ENCODE results near the gene UNC119. TPM values are rescaled to one million over a fixed set of nuclear protein-coding genes. Genes with fewer than 3 reads are reported as not detected.

UNC119 gene
- total and polyA plus RNA-seq, 2 of the 13 experiments (the other 11 are each of a cell fraction or from before 2014, with no cell fraction given): 10.4 to 63.1 TPM

GRCh38 chr17:28599311-28600184 is 47.1 kb upstream of the UNC119 start (continued):
- no peak for TF ChIP-seq PRPF4 (IDR thresholded peaks at IDR 0.05; ENCODE audit: low read depth, low read length, poor library complexity, severe bottlenecking)
- TF ChIP-seq ZNF629 (CRISPR knock-in tag; conservative IDR thresholded peaks at IDR 0.05): peak; percentile 16; the same call in 1 of the 2 replicates
- 0 out of 2 replicates have a peak, but pooled peaks have one; percentile 14 for TF ChIP-seq ZKSCAN8 (CRISPR knock-in tag; IDR thresholded peaks at IDR 0.05; ENCODE audit: borderline replicate concordance)
- no peak for TF ChIP-seq SP4 (CRISPR knock-in tag; IDR thresholded peaks at IDR 0.05)

- CTCF ChIA-PET (ENCODE audit: low intra/inter-chr PET ratio, low total read pairs): no interaction called here
- BruUV-seq (replicated peaks): no TSS peak
- TF ChIP-seq ZNF770 (CRISPR knock-in tag; IDR thresholded peaks at IDR 0.05) (no peak), FOXO4 (CRISPR knock-in tag; conservative IDR thresholded peaks at IDR 0.05) (no peak), GZF1 (CRISPR knock-in tag; IDR thresholded peaks at IDR 0.05) (no peak), SNAPC5 (CRISPR knock-in tag; IDR thresholded peaks at IDR 0.05; ENCODE audit: borderline replicate concordance) (no peak), SIN3B (IDR thresholded peaks at IDR 0.05; ENCODE audit: low read length) (no peak; the same call in 1 of the 2 replicates), ZFP1 (CRISPR knock-in tag; IDR thresholded peaks at IDR 0.05) (no peak), FOXA3 (CRISPR knock-in tag; IDR thresholded peaks at IDR 0.05) (no peak), HOXA9 (CRISPR knock-in tag; IDR thresholded peaks at IDR 0.05; ENCODE audit: borderline replicate concordance) (no peak), ZNF281 (CRISPR knock-in tag; IDR thresholded peaks at IDR 0.05; ENCODE audit: borderline replicate concordance) (no peak), SMC3 (IDR thresholded peaks at IDR 0.05; ENCODE audit: low read length) (no peak), ZNF451 (CRISPR knock-in tag; IDR thresholded peaks at IDR 0.05) (no peak)
Measured at GRCh38 chr17:28598799-28599310, 46.4 kb upstream of the UNC119 start, which contains the start of gene SPAG5. TSS of gene SPAG5 (minus strand) at chr17:28599025. CDS start at chr17:28598946, 79 bp downstream.

More at GRCh38 chr17:28598799-28599310, 46.4 kb upstream of the UNC119 start, which contains the start of gene SPAG5:
- 0% methylated on average over 6 of the region's 44 CpGs for WGBS (ENCODE audit: low lambda C conversion rate)
- peak within 1 kb of the TSS; percentile 98 for H3K4me2 ChIP-seq (ENCODE audit: low read depth, low read length)
- H3K36me3 ChIP-seq (replicated peaks in 1 of 2; ENCODE audit: control insufficient read depth in 1 of 2, insufficient read depth in 2 of 2, low read length in 2 of 2): no peaks in the 10 kb centered on the region
- peaks cover 14% of the 10 kb centered on the region for H3K79me2 ChIP-seq (ENCODE audit: insufficient read depth, low read length)
- H3K27me3 ChIP-seq (ENCODE audit: control insufficient read depth in 1 of 2, insufficient read depth in 2 of 2, low read length in 2 of 2): no peaks in the 10 kb centered on the region; a peak in 1 of 5 replicates
- peaks cover 17% of the 10 kb centered on the region for H3K4me1 ChIP-seq (ENCODE audit: insufficient read depth, low read length)
- in situ Hi-C loops (cut with HindIII; ENCODE audit: extremely low pct_ligation_motif_present, low pct_unique_long_range_greater_than_20kb): no loop called here
- DNase-seq (ENCODE audit: low spot score): peak; percentile 89
- peak; percentile 90 for ATAC-seq
- peak within 1 kb of the TSS; percentile 80 for H3K27ac ChIP-seq (ENCODE audit: extremely low read length, insufficient read depth, low read length)
- no peaks in the 10 kb centered on the region for H3K9me3 ChIP-seq (ENCODE audit: low read length)
- H3K9ac ChIP-seq (ENCODE audit: insufficient read depth, low read depth, low read length): peak within 1 kb of the TSS; percentile 88
- peak; percentile 39 for FAIRE-seq
- peak within 1 kb of the TSS; percentile 78 for H2AFZ ChIP-seq (ENCODE audit: low read length)
- no peaks in the 10 kb centered on the region for H4K20me1 ChIP-seq (ENCODE audit: insufficient read depth, low read length)
- intact Hi-C loops (cut with micrococcal nuclease; ENCODE audit: unreplicated experiment): loop anchor here (1.0 kb wide), 1 partner anchor 23 kb away; the partner anchor contains the start of gene ALDOC
- H3K4me3 ChIP-seq (replicated peaks in 1 of 3; ENCODE audit: insufficient read depth in 1 of 3, low read depth in 2 of 3, low read length in 3 of 3): peak within 1 kb of the TSS; percentile 87 to 95 (median 95)
- POLR2A ChIA-PET: interaction anchor here (1.0 to 1.4 kb wide), 7 partner anchors 12 to 241 kb away, joined by 3 to 7 read pairs (median 5); partner anchors contain the start of genes ALDOC, BLTP2, POLDIP2 and SDF2
